ENCODE data around the gene POTEM.
"Not testable (repeated sequence)": the region's sequence is repeated elsewhere in the genome, so short reads cannot be mapped to it uniquely, and the experiment has no call there.

The POTEM gene

GRCh38 chr14:18967134-18967533, at the start of gene POTEM:
POTEM (plus strand) TSS chr14:18967434; CDS start chr14:18967486, 52 bp downstream.
- DNase-seq: not testable (repeated sequence)

GRCh38 chr14:18918345-18918744, 48.9 kb upstream of the POTEM start:
- not testable (repeated sequence) for DNase-seq

GRCh38 chr14:18920052-18920451, 47.2 kb upstream of the POTEM start:
- DNase-seq: not testable (repeated sequence)

GRCh38 chr14:18921055-18921701, 46.1 kb upstream of the POTEM start:
- DNase-seq: not testable (repeated sequence)

- not testable (repeated sequence) for DNase-seq
Observed at GRCh38 chr14:18936848-18937247, 30.4 kb upstream of the POTEM start.

- not testable (repeated sequence) for DNase-seq
Observed at GRCh38 chr14:18938733-18939132, 28.5 kb upstream of the POTEM start.

GRCh38 chr14:18949939-18950338, 17.3 kb upstream of the POTEM start:
- DNase-seq: not testable (repeated sequence)

- not testable (repeated sequence) for DNase-seq
Observed at GRCh38 chr14:18953085-18953484, 14.1 kb upstream of the POTEM start.

GRCh38 chr14:18955816-18956215, 11.4 kb upstream of the POTEM start:
- not testable (repeated sequence) for DNase-seq

GRCh38 chr14:18961576-18961975, 5.7 kb upstream of the POTEM start:
- not testable (repeated sequence) for DNase-seq

GRCh38 chr14:18962143-18962542, 5.1 kb upstream of the POTEM start:
- DNase-seq: not testable (repeated sequence)

GRCh38 chr14:18963276-18963675, 4.0 kb upstream of the POTEM start:
- not testable (repeated sequence) for DNase-seq

- not testable (repeated sequence) for DNase-seq
Observed at GRCh38 chr14:18964878-18965277, 2.4 kb upstream of the POTEM start.

GRCh38 chr14:19002566-19002965, 35.3 kb downstream of the POTEM start:
- not testable (repeated sequence) for DNase-seq

- DNase-seq: not testable (repeated sequence)
Observed at GRCh38 chr14:19006490-19006889, 39.3 kb downstream of the POTEM start.

GRCh38 chr14:19007678-19008077, 40.4 kb downstream of the POTEM start:
- DNase-seq: not testable (repeated sequence)

- DNase-seq: not testable (repeated sequence)
Observed at GRCh38 chr14:19011029-19011428, 43.8 kb downstream of the POTEM start.

- DNase-seq: not testable (repeated sequence)
Observed at GRCh38 chr14:19011703-19012102, 44.5 kb downstream of the POTEM start.

- not testable (repeated sequence) for DNase-seq
Observed at GRCh38 chr14:19015185-19015584, 48.0 kb downstream of the POTEM start.

- not testable (repeated sequence) for DNase-seq
Observed at GRCh38 chr14:19025080-19025589, 57.9 kb downstream of the POTEM start.

GRCh38 chr14:19026649-19027351, 59.6 kb downstream of the POTEM start:
- DNase-seq: not testable (repeated sequence)

GRCh38 chr14:19027895-19028294, 60.7 kb downstream of the POTEM start:
- DNase-seq: not testable (repeated sequence)

- not testable (repeated sequence) for DNase-seq
Observed at GRCh38 chr14:19036811-19037382, 69.7 kb downstream of the POTEM start.
